Sigmoid colon (tissue), 7 donors: ENCODE results near the gene TLNRD1. TPM values are rescaled to one million over a fixed set of nuclear protein-coding genes. Genes with fewer than 3 reads are reported as not detected.

Experiments used
- DNase-seq: peaks from one replicate; pipeline ENCODE4 v3.0.0-alpha.2; 2019
- H3K27ac ChIP-seq, 4 donors: fragments of 200-600 bp; sonication (generic); one replicate each; pipeline ENCODE4 v1.5.1; 2016 to 2019; ENCODE audit warnings: mild to moderate bottlenecking in 1 of 4
- H3K27me3 ChIP-seq, 3 donors: fragments of 200-600 bp; sonication (generic); one replicate each; pipeline ENCODE4 v1.5.1; 2019; ENCODE audit warnings: mild to moderate bottlenecking in 1 of 3
- H3K36me3 ChIP-seq, 4 donors: fragments of 200-600 bp; sonication (generic); one replicate each; pipeline ENCODE4 v1.5.1; 2016 to 2019
- H3K4me1 ChIP-seq, 4 donors: fragments of 200-600 bp; sonication (generic); one replicate each; pipeline ENCODE4 v1.5.1; 2017 to 2019
- H3K4me3 ChIP-seq, 4 donors: fragments of 200-600 bp; sonication (generic); one replicate each; pipeline ENCODE4 v1.5.1; 2017 to 2019; ENCODE audit warnings: mild to moderate bottlenecking in 2 of 4, moderate library complexity in 1 of 4
- H3K9me3 ChIP-seq, 4 donors: fragments of 200-600 bp in 3 of 4; sonication (generic) in 3 of 4; one replicate each; pipeline versions ENCODE4 v1.5.1 to v1.6.1; 2013 to 2019
- CTCF ChIP-seq, 4 experiments: fragments of 450-650 bp in 3 of 4; fragments of 200-600 bp in 1 of 4; IDR thresholded peaks; one replicate each; pipeline ENCODE4 v1.5.1; 2016 to 2019; ENCODE audit warnings: antibody characterized with exemption in 4 of 4, mild to moderate bottlenecking in 3 of 4, moderate library complexity in 2 of 4
- EP300 ChIP-seq, 4 donors: sonication (generic); formaldehyde crosslinking; IDR thresholded peaks; one replicate each; pipeline ENCODE4 v1.6.1; 2017; ENCODE audit warnings: antibody characterized with exemption in 4 of 4
- POLR2A ChIP-seq, 2 donors: fragments of 450-650 bp; IDR thresholded peaks; one replicate each; pipeline ENCODE4 v1.6.1; 2016; ENCODE audit warnings: antibody characterized with exemption in 2 of 2, mild to moderate bottlenecking in 2 of 2, moderate library complexity in 2 of 2
- POLR2AphosphoS5 ChIP-seq, 4 donors: sonication (generic); formaldehyde crosslinking; IDR thresholded peaks; one replicate each; pipeline ENCODE4 v1.6.1; 2017; ENCODE audit warnings: antibody characterized with exemption in 4 of 4
- WGBS, 2 donors: extraction: QIAGEN DNeasy Blood & Tissue Kit; methylation state at CpG; one replicate each; pipeline ENCODE4 v1.1.7; 2013; 5-methylcytosine and 5-hydroxymethylcytosine counted together
- intact Hi-C: fragments of 100-400 bp; cut with DNase I; formaldehyde crosslinking; loops from one replicate; pipeline ENCODE4 v1.15.1; 2023
- polyA plus RNA-seq, 3 donors: library from polyadenylated mRNA; stranded (reverse); fragments of 200-250 nt; gene quantifications; one replicate each; pipeline ENCODE4 v1.2.3, GENCODE V29; 2013
- total RNA-seq, 4 donors: library from RNA; depleted of rRNA; stranded (reverse); fragments of >200 nt; gene quantifications; one replicate each; pipeline ENCODE4 v1.1.0, GENCODE V29; 2016
- donor health status: healthy with polysubstance abuse.
- donor health status: Bipolar disorder and iron deficiency.
- donor health status: healthy.

Gene TLNRD1
- total and polyA plus RNA-seq, 7 donors: 6.6 to 18.3 (median 12.5) TPM

- H3K4me1 ChIP-seq: peaks cover 0 to 42% (median 29%) of the 10 kb centered on the region in 4 donors
- peak overlapping the region in 1 of 4 donors; percentile 35 for H3K27ac ChIP-seq
- intact Hi-C loops: loop anchor here (10.0 kb wide), 1 partner anchor 319 kb away; the partner anchor contains the start of gene STARD5
Measured at GRCh38 chr15:81006124-81006523, 5.4 kb downstream of the TLNRD1 start.

DNA sequence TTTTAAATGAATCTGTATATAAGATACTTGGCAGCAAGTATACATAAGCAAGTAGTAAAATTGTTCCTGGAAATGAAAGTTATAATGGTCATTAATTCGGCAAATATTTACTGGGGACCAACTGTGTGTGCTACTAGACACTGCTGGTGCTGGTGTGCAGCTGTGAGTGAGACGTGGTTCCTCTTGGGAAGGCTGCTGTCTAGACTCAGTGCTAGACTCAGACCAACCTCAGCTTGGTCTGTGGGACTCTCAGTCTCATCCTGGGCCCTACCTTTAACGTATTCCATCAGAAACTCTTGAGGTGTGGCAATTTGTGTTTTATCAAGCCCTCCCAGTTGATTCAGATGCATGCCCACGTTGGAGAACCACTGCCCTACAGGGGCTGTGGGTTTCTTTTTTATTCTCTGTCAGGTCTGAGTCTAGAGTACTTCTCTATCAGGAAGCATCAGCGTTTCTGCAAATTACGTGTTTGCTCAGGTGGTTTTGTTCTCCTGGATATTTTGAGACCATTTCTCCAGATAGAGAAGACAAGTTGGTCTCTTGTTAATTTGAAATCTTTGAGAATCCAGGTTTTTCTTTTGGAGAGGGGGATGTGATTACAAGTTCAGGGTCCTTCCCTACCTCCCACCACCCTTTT lies 6.8 kb downstream of the TLNRD1 start:
- DNase-seq: no peak
- H3K27me3 ChIP-seq: no peaks in the 10 kb centered on the region
- 59 to 70% methylated on average over 6 of the region's 6 CpGs for WGBS, 2 donors
- TF ChIP-seq POLR2A (IDR thresholded peaks at IDR 0.05) (no peak), POLR2AphosphoS5 (IDR thresholded peaks at IDR 0.05) (no peak), CTCF (IDR thresholded peaks at IDR 0.05) (no peak), EP300 (IDR thresholded peaks at IDR 0.05) (no peak)
- H3K9me3 ChIP-seq: no peaks in the 10 kb centered on the region
- no peak overlapping the region for H3K4me3 ChIP-seq
- peaks cover 0 to 12% (median 0%) of the 10 kb centered on the region in 4 donors for H3K36me3 ChIP-seq
- intact Hi-C loops: loop anchor here (10.0 kb wide), 1 partner anchor 317 kb away; the partner anchor contains the start of gene STARD5
- peaks cover 0 to 37% (median 22%) of the 10 kb centered on the region in 4 donors for H3K4me1 ChIP-seq
- H3K27ac ChIP-seq: peak overlapping the region in 1 of 4 donors; percentile 2

More at GRCh38 chr15:81006124-81006523, 5.4 kb downstream of the TLNRD1 start:
- no peak for DNase-seq
- no peaks in the 10 kb centered on the region for H3K27me3 ChIP-seq
- peaks cover 0 to 12% (median 0%) of the 10 kb centered on the region in 4 donors for H3K36me3 ChIP-seq
- WGBS, 2 donors: 94 to 100% methylated on average over 1 of the region's 1 CpG
- no peak for TF ChIP-seq EP300 (IDR thresholded peaks at IDR 0.05)
- TF ChIP-seq POLR2A (IDR thresholded peaks at IDR 0.05): no peak
- no peak overlapping the region for H3K4me3 ChIP-seq
- no peaks in the 10 kb centered on the region for H3K9me3 ChIP-seq

- TF ChIP-seq CTCF (IDR thresholded peaks at IDR 0.05) (no peak), POLR2A (IDR thresholded peaks at IDR 0.05) (no peak), EP300 (IDR thresholded peaks at IDR 0.05) (no peak), POLR2AphosphoS5 (IDR thresholded peaks at IDR 0.05) (no peak)
- intact Hi-C loops: loop anchor here (10.0 kb wide), 1 partner anchor 316 kb away; the partner anchor contains the start of gene STARD5
- H3K36me3 ChIP-seq: peaks cover 0 to 5% (median 0%) of the 10 kb centered on the region in 4 donors
- H3K27ac ChIP-seq: no peak overlapping the region
- no peaks in the 10 kb centered on the region for H3K27me3 ChIP-seq
- DNase-seq: no peak
- no peaks in the 10 kb centered on the region for H3K9me3 ChIP-seq
- H3K4me3 ChIP-seq: no peak overlapping the region
- H3K4me1 ChIP-seq: peaks cover 0 to 30% (median 14%) of the 10 kb centered on the region in 4 donors
- 40 to 76% methylated on average over 2 of the region's 2 CpGs for WGBS, 2 donors
Measured at GRCh38 chr15:81008312-81008711, 7.6 kb downstream of the TLNRD1 start.

- no peaks in the 10 kb centered on the region for H3K36me3 ChIP-seq
- no peak for DNase-seq
- no peaks in the 10 kb centered on the region for H3K9me3 ChIP-seq
- no peak overlapping the region for H3K4me3 ChIP-seq
- no peak overlapping the region for H3K27ac ChIP-seq
- peaks cover 0 to 12% (median 4%) of the 10 kb centered on the region in 4 donors for H3K4me1 ChIP-seq
- 89 to 91% methylated on average over 4 of the region's 4 CpGs for WGBS, 2 donors
- intact Hi-C loops: no loop called here
- no peaks in the 10 kb centered on the region for H3K27me3 ChIP-seq
- TF ChIP-seq POLR2AphosphoS5 (IDR thresholded peaks at IDR 0.05): no peak
- TF ChIP-seq EP300 (IDR thresholded peaks at IDR 0.05): no peak
- no peak for TF ChIP-seq POLR2A (IDR thresholded peaks at IDR 0.05)
- no peak for TF ChIP-seq CTCF (IDR thresholded peaks at IDR 0.05)
Measured at GRCh38 chr15:81010086-81010485, 9.4 kb downstream of the TLNRD1 start.

GRCh38 chr15:81011593-81011992 lies 10.9 kb downstream of the TLNRD1 start:
- Histone ChIP-seq H3K36me3 (no peaks in the 10 kb centered on the region), H3K4me3 (no peak overlapping the region), H3K9me3 (no peaks in the 10 kb centered on the region), H3K27me3 (no peaks in the 10 kb centered on the region), H3K27ac (no peak overlapping the region), H3K4me1 (no peaks in the 10 kb centered on the region)
- intact Hi-C loops: no loop called here
- TF ChIP-seq CTCF (IDR thresholded peaks at IDR 0.05): no peak
- no peak for TF ChIP-seq EP300 (IDR thresholded peaks at IDR 0.05)
- no peak for TF ChIP-seq POLR2AphosphoS5 (IDR thresholded peaks at IDR 0.05)
- TF ChIP-seq POLR2A (IDR thresholded peaks at IDR 0.05): no peak
- DNase-seq: no peak
